MM.1S (cell line): Measurements from ENCODE around the gene THSD7B.

Source experiments
- DNase-seq: peaks from one replicate; pipeline ENCODE4 v3.0.0-alpha.2; 2015
- H2AFZ ChIP-seq: fragments of 300-600 bp; sonication (generic); 2 replicates; pipeline ENCODE4 v1.6.0; 2016; ENCODE audit warnings: antibody characterized with exemption, low read length
- H3F3A ChIP-seq: fragments of 300-600 bp; sonication (generic); 2 replicates; pipeline ENCODE4 v1.6.1; 2016; ENCODE audit warnings: mild to moderate bottlenecking, antibody characterized with exemption, low read length, moderate library complexity, mixed read lengths; ENCODE audit not compliant: insufficient read depth
- H3K27ac ChIP-seq: fragments of 300-600 bp; sonication (generic); 2 replicates; pipeline ENCODE4 v1.5.1; 2016; ENCODE audit warnings: mild to moderate bottlenecking, low read length
- H3K27me3 ChIP-seq: fragments of 300-600 bp; sonication (generic); replicated peaks from 2 replicates; pipeline ENCODE4 v1.6.0; 2016; ENCODE audit warnings: low read length; ENCODE audit not compliant: insufficient read depth
- H3K36me3 ChIP-seq: fragments of 300-600 bp; sonication (generic); replicated peaks from 2 replicates; pipeline ENCODE4 v1.6.1; 2016; ENCODE audit warnings: mild to moderate bottlenecking, low read length, mixed read lengths; ENCODE audit not compliant: insufficient read depth
- H3K4me1 ChIP-seq: fragments of 300-600 bp; sonication (generic); 2 replicates; pipeline ENCODE4 v1.6.1; 2016; ENCODE audit warnings: low read length, mixed read lengths
- H3K4me2 ChIP-seq: fragments of 300-600 bp; sonication (generic); 2 replicates; pipeline ENCODE4 v1.6.0; 2016; ENCODE audit warnings: low read depth, low read length
- H3K4me3 ChIP-seq: fragments of 300-600 bp; sonication (generic); 2 replicates; pipeline ENCODE4 v1.5.1; 2016; ENCODE audit warnings: low read length, mixed read lengths
- H3K79me2 ChIP-seq: fragments of 300-600 bp; sonication (generic); 2 replicates; pipeline ENCODE4 v1.6.1; 2016; ENCODE audit warnings: mixed run types, low read length, mixed read lengths
- H3K9ac ChIP-seq: fragments of 300-600 bp; sonication (generic); 2 replicates; pipeline ENCODE4 v1.6.1; 2016; ENCODE audit warnings: low read length, mixed read lengths
- H3K9me2 ChIP-seq: fragments of 300-600 bp; sonication (generic); replicated peaks from 2 replicates; pipeline ENCODE4 v1.6.1; 2016; ENCODE audit warnings: mild to moderate bottlenecking, low read length, mixed read lengths; ENCODE audit not compliant: insufficient read depth
- H3K9me3 ChIP-seq: fragments of 300-600 bp; sonication (generic); replicated peaks from 2 replicates; pipeline ENCODE4 v1.6.1; 2016; ENCODE audit warnings: mild to moderate bottlenecking, low read length, mixed read lengths; ENCODE audit not compliant: insufficient read depth
- H4K20me1 ChIP-seq: fragments of 300-600 bp; sonication (generic); 2 replicates; pipeline ENCODE4 v1.6.1; 2016; ENCODE audit warnings: mild to moderate bottlenecking, low read length, moderate library complexity, mixed read lengths; ENCODE audit not compliant: insufficient read depth
- EZH2 ChIP-seq: fragments of 300-600 bp; sonication (generic); optimal IDR thresholded peaks from 2 replicates; pipeline ENCODE3; 2017; ENCODE audit warnings: low read depth, mild to moderate bottlenecking, antibody characterized with exemption, low read length, mixed read lengths
- EZH2phosphoT487 ChIP-seq: fragments of 300-600 bp; sonication (generic); IDR thresholded peaks from 2 replicates; pipeline ENCODE4 v1.6.1; 2018; ENCODE audit warnings: antibody characterized with exemption, low read length
- TF ChIP-seq, protein P1 (sequence below): fragments of 300-600 bp; sonication (generic); IDR thresholded peaks from 2 replicates; pipeline ENCODE4 v1.5.1; 2016; ENCODE audit warnings: antibody characterized with exemption, low read length, mixed read lengths

Gene THSD7B

DNA sequence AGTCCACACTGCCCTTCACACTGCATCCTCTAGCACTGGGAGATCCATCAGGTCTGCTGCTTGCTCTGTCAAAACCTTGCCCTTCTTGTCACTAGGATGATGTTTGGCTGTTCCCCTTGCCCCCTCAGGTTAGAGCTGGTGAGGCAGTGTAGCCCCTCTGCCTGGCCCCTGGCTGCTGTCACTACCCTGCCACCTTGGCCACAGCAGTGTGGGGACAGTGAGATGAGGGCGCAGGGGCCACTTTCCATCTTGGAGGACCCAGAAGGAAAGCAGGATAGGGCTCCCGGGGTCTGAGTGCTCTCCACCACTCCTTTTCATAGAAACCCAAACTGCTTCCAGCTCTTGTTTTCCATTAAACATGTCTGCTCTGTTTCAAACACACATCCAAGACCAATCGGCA, 19.9 kb downstream of the THSD7B start:
- H3K9me3 ChIP-seq: no peaks in the 10 kb centered on the region
- no peak overlapping the region for H3K4me2 ChIP-seq
- H3K9ac ChIP-seq: no peak overlapping the region
- no peaks in the 10 kb centered on the region for H3F3A ChIP-seq
- H3K4me3 ChIP-seq: no peak overlapping the region
- no peak overlapping the region for H3K27ac ChIP-seq
- no peaks in the 10 kb centered on the region for H3K27me3 ChIP-seq
- no peak for DNase-seq
- no peak overlapping the region for H2AFZ ChIP-seq
- no peaks in the 10 kb centered on the region for H3K36me3 ChIP-seq
- no peaks in the 10 kb centered on the region for H3K79me2 ChIP-seq
- no peaks in the 10 kb centered on the region for H3K4me1 ChIP-seq
- TF ChIP-seq, protein P1, sequence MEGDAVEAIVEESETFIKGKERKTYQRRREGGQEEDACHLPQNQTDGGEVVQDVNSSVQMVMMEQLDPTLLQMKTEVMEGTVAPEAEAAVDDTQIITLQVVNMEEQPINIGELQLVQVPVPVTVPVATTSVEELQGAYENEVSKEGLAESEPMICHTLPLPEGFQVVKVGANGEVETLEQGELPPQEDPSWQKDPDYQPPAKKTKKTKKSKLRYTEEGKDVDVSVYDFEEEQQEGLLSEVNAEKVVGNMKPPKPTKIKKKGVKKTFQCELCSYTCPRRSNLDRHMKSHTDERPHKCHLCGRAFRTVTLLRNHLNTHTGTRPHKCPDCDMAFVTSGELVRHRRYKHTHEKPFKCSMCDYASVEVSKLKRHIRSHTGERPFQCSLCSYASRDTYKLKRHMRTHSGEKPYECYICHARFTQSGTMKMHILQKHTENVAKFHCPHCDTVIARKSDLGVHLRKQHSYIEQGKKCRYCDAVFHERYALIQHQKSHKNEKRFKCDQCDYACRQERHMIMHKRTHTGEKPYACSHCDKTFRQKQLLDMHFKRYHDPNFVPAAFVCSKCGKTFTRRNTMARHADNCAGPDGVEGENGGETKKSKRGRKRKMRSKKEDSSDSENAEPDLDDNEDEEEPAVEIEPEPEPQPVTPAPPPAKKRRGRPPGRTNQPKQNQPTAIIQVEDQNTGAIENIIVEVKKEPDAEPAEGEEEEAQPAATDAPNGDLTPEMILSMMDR: no peak
- no peak for TF ChIP-seq EZH2
- TF ChIP-seq EZH2phosphoT487: no peak
- H4K20me1 ChIP-seq: no peaks in the 10 kb centered on the region
- H3K9me2 ChIP-seq: no peaks in the 10 kb centered on the region

- no peak overlapping the region for H3K4me2 ChIP-seq
- no peaks in the 10 kb centered on the region for H3K27me3 ChIP-seq
- DNase-seq: no peak
- no peaks in the 10 kb centered on the region for H3K9me3 ChIP-seq
- H4K20me1 ChIP-seq: no peaks in the 10 kb centered on the region
- no peak overlapping the region for H2AFZ ChIP-seq
- no peak overlapping the region for H3K9ac ChIP-seq
- H3F3A ChIP-seq: no peaks in the 10 kb centered on the region
- H3K27ac ChIP-seq: no peak overlapping the region
- H3K4me3 ChIP-seq: no peak overlapping the region
- H3K4me1 ChIP-seq: no peaks in the 10 kb centered on the region
- no peaks in the 10 kb centered on the region for H3K9me2 ChIP-seq
- H3K79me2 ChIP-seq: no peaks in the 10 kb centered on the region
- no peaks in the 10 kb centered on the region for H3K36me3 ChIP-seq
- TF ChIP-seq EZH2phosphoT487: no peak
- no peak for TF ChIP-seq EZH2
- TF ChIP-seq, protein P1: no peak
Measured at GRCh38 chr2:136787970-136788369, 22.6 kb downstream of the THSD7B start.

DNA sequence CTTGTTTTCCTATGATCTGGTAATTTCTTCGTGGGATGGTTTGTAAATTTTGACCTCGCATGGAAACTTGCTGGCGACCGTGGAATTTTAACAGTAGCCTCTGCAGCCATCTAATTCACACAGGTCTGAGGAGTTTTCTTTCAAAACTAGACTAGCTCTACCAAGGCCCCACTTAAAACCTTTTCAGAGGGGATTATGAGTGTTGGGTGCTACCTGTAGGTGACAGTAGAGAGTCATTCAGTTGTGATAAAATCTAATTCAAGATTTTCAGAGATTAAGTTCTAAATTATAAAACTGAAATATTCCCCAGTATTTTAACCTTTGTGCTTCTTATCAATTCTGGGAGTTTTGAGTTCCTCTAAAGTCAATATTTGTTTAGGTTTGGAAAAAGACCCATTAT, 31.0 kb downstream of the THSD7B start:
- Histone ChIP-seq H4K20me1 (no peaks in the 10 kb centered on the region), H3K27ac (no peak overlapping the region), H3K9ac (no peak overlapping the region), H3K9me2 (no peaks in the 10 kb centered on the region; the same call in 1 of the 2 replicates), H3K9me3 (no peaks in the 10 kb centered on the region), H3F3A (no peaks in the 10 kb centered on the region), H3K79me2 (no peaks in the 10 kb centered on the region), H3K4me2 (no peak overlapping the region), H3K4me1 (no peaks in the 10 kb centered on the region), H3K4me3 (no peak overlapping the region), H3K27me3 (no peaks in the 10 kb centered on the region), H2AFZ (no peak overlapping the region), H3K36me3 (no peaks in the 10 kb centered on the region)
- no peak for DNase-seq
- TF ChIP-seq, protein P1: no peak
- no peak for TF ChIP-seq EZH2
- TF ChIP-seq EZH2phosphoT487: no peak
